Activated T-cell treated with anti-CD3 and anti-CD28 coated beads, Interleukin-2, amount 50 U/mL, for 4 hours (primary cell): ENCODE data around the gene DUS1L. TPM values are rescaled to one million over a fixed set of nuclear protein-coding genes. Genes with fewer than 3 reads are reported as not detected.

ENCODE experiments used
- ATAC-seq, 2 donors: fragments of 200-7000 bp; cut with Tn5 transposase; one replicate each; pipeline ENCODE4 v1.10.0; 2021
- DNase-seq: peaks from one replicate; pipeline ENCODE4 v3.0.0-alpha.2; 2020
- H3K27me3 Mint-ChIP-seq: one replicate; pipeline ENCODE4 v1.8.0; 2021; ENCODE audit warnings: low read depth, mixed read lengths
- H3K36me3 Mint-ChIP-seq: one replicate; pipeline ENCODE4 v1.8.0; 2022; ENCODE audit warnings: mixed read lengths; ENCODE audit not compliant: insufficient read depth
- H3K4me1 Mint-ChIP-seq: one replicate; pipeline ENCODE4 v1.8.0; 2021; ENCODE audit warnings: low read depth, mixed read lengths
- H3K4me3 Mint-ChIP-seq: one replicate; pipeline ENCODE4 v1.8.0; 2021; ENCODE audit warnings: mild to moderate bottlenecking, moderate library complexity, mixed read lengths
- H3K9me3 Mint-ChIP-seq: one replicate; pipeline ENCODE4 v1.8.0; 2021; ENCODE audit warnings: mixed read lengths
- total RNA-seq, 3 donors: library from RNA; stranded (reverse); gene quantifications; one replicate each; pipeline ENCODE4 v1.2.1, GENCODE V29; 2021

DUS1L gene
- total RNA-seq, 3 donors from 2014 or later = 323 to 369 (median 326) TPM

GRCh38 chr17:82030470-82031302 lies 34.9 kb downstream of the DUS1L start:
- DNase-seq (peak; percentile 72), ATAC-seq (peak; percentile 75 to 82)
- H3K4me3 Mint-ChIP-seq = peak overlapping the region; percentile 83
- no peaks in the 10 kb centered on the region for H3K9me3 Mint-ChIP-seq
- no peaks in the 10 kb centered on the region for H3K27me3 Mint-ChIP-seq
- H3K4me1 Mint-ChIP-seq = peaks cover 21% of the 10 kb centered on the region
- H3K36me3 Mint-ChIP-seq = peaks cover 8% of the 10 kb centered on the region

- H3K9me3 Mint-ChIP-seq = no peaks in the 10 kb centered on the region
- H3K27me3 Mint-ChIP-seq = no peaks in the 10 kb centered on the region
- no peak for ATAC-seq
- peaks cover 2% of the 10 kb centered on the region for H3K36me3 Mint-ChIP-seq
- no peak for DNase-seq
- no peak overlapping the region for H3K4me3 Mint-ChIP-seq
- peaks cover 14% of the 10 kb centered on the region for H3K4me1 Mint-ChIP-seq
Observed at GRCh38 chr17:82029990-82030469, 35.6 kb downstream of the DUS1L start.

- no peaks in the 10 kb centered on the region for H3K9me3 Mint-ChIP-seq
- no peaks in the 10 kb centered on the region for H3K36me3 Mint-ChIP-seq
- no peaks in the 10 kb centered on the region for H3K27me3 Mint-ChIP-seq
- peaks cover 14% of the 10 kb centered on the region for H3K4me1 Mint-ChIP-seq
- ATAC-seq (no peak), DNase-seq (no peak)
- peak overlapping the region; percentile 64 for H3K4me3 Mint-ChIP-seq
Observed at GRCh38 chr17:82029391-82029790, 36.2 kb downstream of the DUS1L start.

GRCh38 chr17:82028966-82029365 lies 36.6 kb downstream of the DUS1L start:
- ATAC-seq (no peak), DNase-seq (no peak)
- no peaks in the 10 kb centered on the region for H3K9me3 Mint-ChIP-seq
- no peaks in the 10 kb centered on the region for H3K36me3 Mint-ChIP-seq
- H3K27me3 Mint-ChIP-seq = no peaks in the 10 kb centered on the region
- H3K4me3 Mint-ChIP-seq = no peak overlapping the region
- peaks cover 17% of the 10 kb centered on the region for H3K4me1 Mint-ChIP-seq

DNA sequence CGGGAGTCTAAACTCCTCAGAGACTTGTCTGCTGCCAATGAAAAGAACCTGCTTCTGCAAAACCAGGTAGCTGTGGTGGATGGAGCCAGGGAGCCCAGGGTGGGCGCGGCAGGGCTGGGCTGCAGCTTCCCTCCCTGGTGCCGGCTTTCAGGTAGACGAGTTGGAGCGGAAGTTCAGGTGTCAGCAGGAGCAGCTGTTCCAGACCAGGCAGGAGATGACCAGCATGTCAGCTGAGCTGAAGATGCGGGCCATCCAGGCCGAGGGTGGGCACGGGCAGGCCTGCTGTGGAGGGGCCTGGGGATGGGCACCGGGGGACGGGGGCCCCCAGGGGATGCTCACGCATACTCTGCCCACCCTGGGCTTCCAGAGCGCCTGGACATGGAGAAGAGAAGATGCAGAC lies 37.4 kb downstream of the DUS1L start:
- no peaks in the 10 kb centered on the region for H3K27me3 Mint-ChIP-seq
- no peak overlapping the region for H3K4me3 Mint-ChIP-seq
- peaks cover 20% of the 10 kb centered on the region for H3K4me1 Mint-ChIP-seq
- H3K9me3 Mint-ChIP-seq = no peaks in the 10 kb centered on the region
- DNase-seq (no peak), ATAC-seq (no peak)
- H3K36me3 Mint-ChIP-seq = no peaks in the 10 kb centered on the region

DNA sequence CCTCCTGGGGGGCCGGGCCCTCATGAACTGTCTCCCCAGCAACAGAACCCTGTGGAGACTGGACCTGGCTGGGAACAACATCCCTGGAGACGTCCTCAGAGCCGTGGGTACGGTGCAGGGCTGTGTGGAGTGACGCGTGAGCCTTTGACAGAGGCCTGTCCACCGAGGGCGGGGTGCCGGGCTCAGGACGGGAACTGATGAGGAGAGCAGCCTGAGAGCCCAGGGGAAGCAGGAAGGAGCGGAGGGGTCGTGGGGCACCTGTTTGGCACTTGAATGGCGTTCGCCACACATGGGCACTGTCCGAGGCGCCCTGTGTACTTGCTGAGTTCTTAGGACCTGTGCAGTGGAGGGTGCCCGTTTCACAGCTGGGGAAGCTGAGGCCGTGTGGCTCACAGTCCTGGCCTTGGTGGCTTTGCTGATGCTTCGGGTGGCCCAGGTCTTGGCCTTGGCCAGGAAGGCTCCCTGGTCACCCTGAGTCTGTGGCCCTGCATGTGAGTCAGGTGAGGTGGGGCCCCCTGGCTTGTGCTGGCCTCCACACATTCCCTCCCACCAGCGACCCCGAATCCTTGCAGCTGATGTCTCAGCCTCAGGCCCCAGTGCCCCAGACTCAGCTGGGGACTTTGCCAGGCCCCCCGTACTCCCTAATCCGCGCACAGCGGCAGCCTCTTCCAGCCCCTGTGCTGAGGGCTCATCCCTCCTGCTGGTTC lies 40.0 kb downstream of the DUS1L start:
- DNase-seq (no peak), ATAC-seq (no peak)
- H3K4me1 Mint-ChIP-seq = peaks cover 28% of the 10 kb centered on the region
- H3K27me3 Mint-ChIP-seq = no peaks in the 10 kb centered on the region
- H3K36me3 Mint-ChIP-seq = no peaks in the 10 kb centered on the region
- no peaks in the 10 kb centered on the region for H3K9me3 Mint-ChIP-seq
- no peak overlapping the region for H3K4me3 Mint-ChIP-seq

GRCh38 chr17:82024859-82025258 lies 40.7 kb downstream of the DUS1L start:
- Mint-ChIP-seq H3K9me3 (no peaks in the 10 kb centered on the region), H3K4me3 (no peak overlapping the region), H3K4me1 (peaks cover 26% of the 10 kb centered on the region), H3K27me3 (no peaks in the 10 kb centered on the region), H3K36me3 (no peaks in the 10 kb centered on the region)
- DNase-seq (no peak), ATAC-seq (no peak)

- ATAC-seq (peak; percentile 1), DNase-seq (no peak)
- no peaks in the 10 kb centered on the region for H3K27me3 Mint-ChIP-seq
- H3K4me3 Mint-ChIP-seq = peak overlapping the region; percentile 78
- no peaks in the 10 kb centered on the region for H3K9me3 Mint-ChIP-seq
- H3K4me1 Mint-ChIP-seq = peaks cover 20% of the 10 kb centered on the region
- H3K36me3 Mint-ChIP-seq = no peaks in the 10 kb centered on the region
Observed at GRCh38 chr17:82023447-82024241, 42.0 kb downstream of the DUS1L start.

- no peaks in the 10 kb centered on the region for H3K9me3 Mint-ChIP-seq
- H3K36me3 Mint-ChIP-seq = no peaks in the 10 kb centered on the region
- H3K4me1 Mint-ChIP-seq = peaks cover 20% of the 10 kb centered on the region
- ATAC-seq (peak; percentile 94 to 95), DNase-seq (peak; percentile 100)
- H3K27me3 Mint-ChIP-seq = no peaks in the 10 kb centered on the region
- H3K4me3 Mint-ChIP-seq = peak within 1 kb of the TSS; percentile 88
Observed at GRCh38 chr17:82022981-82023446, 42.6 kb downstream of the DUS1L start, which contains the start of gene LRRC45. LRRC45 (plus strand) TSS chr17:82023305; CDS start chr17:82023644, 339 bp downstream.

GRCh38 chr17:82022310-82022980 lies 43.2 kb downstream of the DUS1L start, which contains the start of gene CENPX:
CENPX (minus strand) TSS chr17:82022878; CDS start chr17:82022861, 17 bp downstream.
- no peaks in the 10 kb centered on the region for H3K9me3 Mint-ChIP-seq
- H3K4me1 Mint-ChIP-seq = peaks cover 20% of the 10 kb centered on the region
- H3K4me3 Mint-ChIP-seq = peak within 1 kb of the TSS; percentile 88
- DNase-seq = no peak
- no peaks in the 10 kb centered on the region for H3K36me3 Mint-ChIP-seq
- H3K27me3 Mint-ChIP-seq = no peaks in the 10 kb centered on the region
- ATAC-seq = peak; percentile 3

DNA sequence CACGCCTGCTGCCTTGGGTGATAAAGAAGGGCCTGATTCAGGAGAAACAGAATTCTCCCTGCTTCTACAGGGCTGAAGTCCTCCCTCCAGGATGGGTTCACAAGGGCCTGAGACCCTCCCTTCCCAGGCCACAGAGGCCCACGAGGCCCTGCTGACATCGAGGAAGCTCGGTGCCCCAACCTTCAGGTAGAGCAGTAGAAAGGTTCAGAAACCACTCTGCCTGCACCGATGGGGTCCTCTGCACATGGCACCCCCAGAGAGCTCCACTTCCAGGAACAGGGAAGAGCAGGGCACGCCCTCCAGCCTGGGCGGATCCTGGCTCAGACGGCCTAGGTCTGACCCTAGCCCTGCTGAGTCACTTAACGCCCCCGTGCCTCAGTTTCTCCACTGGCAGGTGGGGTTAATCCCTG lies 43.7 kb downstream of the DUS1L start:
- Mint-ChIP-seq H3K36me3 (no peaks in the 10 kb centered on the region), H3K9me3 (no peaks in the 10 kb centered on the region), H3K27me3 (no peaks in the 10 kb centered on the region), H3K4me3 (peak overlapping the region; percentile 88), H3K4me1 (peaks cover 17% of the 10 kb centered on the region)
- ATAC-seq (no peak), DNase-seq (no peak)

DNA sequence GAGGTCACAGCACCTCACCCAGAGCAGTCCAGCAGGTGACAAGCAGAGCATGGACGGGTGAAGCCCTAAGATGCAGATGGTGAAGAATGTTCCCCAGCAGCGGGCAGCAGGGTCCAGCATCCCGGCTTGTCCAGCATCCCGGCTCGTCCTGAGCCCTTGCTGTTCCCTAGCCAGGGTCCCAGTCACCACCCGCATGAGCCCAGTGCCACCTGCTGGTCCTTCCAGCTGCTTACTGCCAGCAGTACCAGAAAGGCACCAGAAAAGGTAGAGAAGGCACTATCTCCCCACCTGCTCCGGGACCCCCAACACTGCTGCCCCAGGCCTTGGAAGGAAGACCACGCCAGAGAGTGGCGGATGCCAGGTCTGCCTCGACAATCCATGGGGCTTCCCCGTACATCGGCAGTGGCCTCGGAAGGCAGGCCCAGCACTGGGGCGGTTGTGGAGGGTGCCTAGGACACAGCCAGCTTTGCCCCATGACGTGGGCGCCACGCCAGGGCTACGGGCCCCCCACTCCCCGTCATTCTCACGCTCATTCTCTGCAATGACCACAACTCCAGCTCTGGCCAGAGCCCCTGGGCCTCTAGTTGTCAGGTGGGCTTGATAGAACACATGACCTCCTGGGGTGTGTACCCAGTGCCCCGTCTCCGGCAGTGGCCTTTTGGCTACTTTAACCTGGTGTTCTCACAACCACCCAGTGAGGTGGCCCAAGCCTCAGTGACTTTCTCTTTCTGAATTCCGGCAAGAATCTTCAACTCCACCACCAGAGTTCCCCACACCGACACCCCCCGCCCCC lies 44.3 kb downstream of the DUS1L start:
- Mint-ChIP-seq H3K4me1 (peaks cover 17% of the 10 kb centered on the region), H3K27me3 (no peaks in the 10 kb centered on the region), H3K9me3 (no peaks in the 10 kb centered on the region), H3K36me3 (no peaks in the 10 kb centered on the region), H3K4me3 (peak overlapping the region; percentile 88)
- ATAC-seq (no peak), DNase-seq (peak; percentile 56)

- no peak overlapping the region for H3K4me3 Mint-ChIP-seq
- H3K36me3 Mint-ChIP-seq = no peaks in the 10 kb centered on the region
- DNase-seq = no peak
- no peaks in the 10 kb centered on the region for H3K27me3 Mint-ChIP-seq
- H3K4me1 Mint-ChIP-seq = peaks cover 17% of the 10 kb centered on the region
- ATAC-seq = no peak
- no peaks in the 10 kb centered on the region for H3K9me3 Mint-ChIP-seq
Observed at GRCh38 chr17:82020572-82021106, 45.0 kb downstream of the DUS1L start.
